ENCODE measurements around the gene MVD. TPM values are rescaled to one million over a fixed set of nuclear protein-coding genes. Genes with fewer than 3 reads are reported as not detected.

The MVD gene
- 16.6 to 23.1 TPM (median 20.2 TPM) in 5 replicates for total RNA-seq (2022; extraction: Qiagen RNA extraction; ENCODE audit: low read depth)

GRCh38 chr16:88662843-88663606, at the start of gene MVD:
Gene MVD (minus strand): TSS chr16:88663091. CDS start chr16:88663080, 11 bp downstream.

GRCh38 chr16:88706229-88706964, 43.5 kb upstream of the MVD start, which contains the start of the genes CTU2 and RNF166:
Gene CTU2 (plus strand): TSS chr16:88706503. CDS start chr16:88706531, 28 bp downstream.
Gene RNF166 (minus strand): TSS chr16:88706408. CDS start chr16:88706325, 83 bp downstream.

GRCh38 chr16:88686439-88687253, 23.8 kb upstream of the MVD start, which contains the start of gene SNAI3:
Gene SNAI3 (minus strand): TSS chr16:88686507. CDS start chr16:88686406, 101 bp downstream.

GRCh38 chr16:88650749-88651275, 12.1 kb downstream of the MVD start, which contains the start of gene CYBA:
Gene CYBA (minus strand): TSS chr16:88651053. CDS start chr16:88651013, 40 bp downstream.

GRCh38 chr16:88638323-88639230, 24.3 kb downstream of the MVD start, which contains the start of gene IL17C:
Gene IL17C (plus strand): TSS chr16:88638572. CDS start chr16:88638642, 70 bp downstream.

Other genes starting within 250 kb of the MVD start
- gene ZFPM1, start 209.8 kb downstream of the MVD start, total RNA-seq (2022; extraction: Qiagen RNA extraction; ENCODE audit: low read depth) = 5.6 to 7.2 TPM (median 6.2 TPM) in 5 replicates
- 41.8 to 48.8 TPM (median 47.6 TPM) in 5 replicates for gene ZC3H18, start 92.7 kb downstream of the MVD start, total RNA-seq (2022; extraction: Qiagen RNA extraction; ENCODE audit: low read depth)
- not detected in 5 replicates for gene IL17C, start 24.5 kb downstream of the MVD start, total RNA-seq (2022; extraction: Qiagen RNA extraction; ENCODE audit: low read depth)
- gene CYBA, start 12.0 kb downstream of the MVD start, total RNA-seq (2022; extraction: Qiagen RNA extraction; ENCODE audit: low read depth) = 267 to 301 TPM (median 293 TPM) in 5 replicates
- gene SNAI3, start 23.4 kb upstream of the MVD start, total RNA-seq (2022; extraction: Qiagen RNA extraction; ENCODE audit: low read depth) = 0.08 to 0.32 TPM (median 0.17 TPM) in 4 of 5 replicates, not detected in the other
- 11.3 to 17.7 TPM (median 17.4 TPM) in 5 replicates for gene RNF166, start 43.3 kb upstream of the MVD start, total RNA-seq (2022; extraction: Qiagen RNA extraction; ENCODE audit: low read depth)
- 25.4 to 36.2 TPM (median 33.3 TPM) in 5 replicates for gene CTU2, start 43.4 kb upstream of the MVD start, total RNA-seq (2022; extraction: Qiagen RNA extraction; ENCODE audit: low read depth)
- gene PIEZO1, start 122.1 kb upstream of the MVD start, total RNA-seq (2022; extraction: Qiagen RNA extraction; ENCODE audit: low read depth) = 110 to 147 TPM (median 137 TPM) in 5 replicates
- gene CDT1, start 140.7 kb upstream of the MVD start, total RNA-seq (2022; extraction: Qiagen RNA extraction; ENCODE audit: low read depth) = 25.6 to 32.0 TPM (median 29.9 TPM) in 5 replicates
- 310 to 457 TPM (median 407 TPM) in 5 replicates for gene APRT, start 148.8 kb upstream of the MVD start, total RNA-seq (2022; extraction: Qiagen RNA extraction; ENCODE audit: low read depth)
- gene GALNS, start 193.9 kb upstream of the MVD start, total RNA-seq (2022; extraction: Qiagen RNA extraction; ENCODE audit: low read depth) = 33.8 to 47.9 TPM (median 47.0 TPM) in 5 replicates
- 101 to 127 TPM (median 106 TPM) in 5 replicates for gene TRAPPC2L, start 194.0 kb upstream of the MVD start, total RNA-seq (2022; extraction: Qiagen RNA extraction; ENCODE audit: low read depth)
- gene PABPN1L, start 203.6 kb upstream of the MVD start, total RNA-seq (2022; extraction: Qiagen RNA extraction; ENCODE audit: low read depth) = not detected in 5 replicates

Data from A549 treated with GW870086 at 1 μM for 4 hours (cell line).